ENCODE data around the gene SYTL3.

DNA sequence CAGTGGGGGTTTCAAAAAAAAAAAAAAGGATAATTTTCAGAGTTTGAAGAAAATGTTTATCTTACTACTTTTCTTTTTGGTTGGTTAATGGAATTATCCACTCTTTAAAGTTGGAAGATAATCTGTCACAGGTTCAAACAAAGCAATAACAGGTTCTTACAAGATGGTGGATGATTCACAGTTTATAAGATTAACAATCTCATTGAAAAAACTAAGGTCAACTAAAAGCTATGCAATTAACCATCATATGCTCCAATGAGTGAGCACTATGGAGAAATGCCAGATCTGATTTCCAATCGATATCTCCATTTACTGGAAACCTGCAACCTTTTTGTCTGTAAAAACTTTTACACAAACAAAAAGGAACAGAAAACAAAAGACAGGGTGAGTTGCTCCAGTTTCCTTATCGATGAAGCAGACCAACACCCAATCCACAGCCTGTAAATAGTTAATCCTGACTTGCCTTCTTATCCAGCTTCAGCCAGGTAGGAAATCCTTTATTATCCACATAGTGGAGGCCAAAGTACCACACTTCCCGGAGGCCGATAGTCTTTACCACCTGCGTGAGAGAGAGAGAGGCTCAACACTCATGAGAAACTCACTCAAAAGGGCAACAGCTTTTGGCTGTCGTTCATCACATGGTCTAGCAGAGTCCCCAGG is 136.9 kb downstream of the SYTL3 start:
- TF ChIP-seq POLR2AphosphoS5 (IDR thresholded peaks at IDR 0.05): no peak
- TF ChIP-seq, protein P1, sequence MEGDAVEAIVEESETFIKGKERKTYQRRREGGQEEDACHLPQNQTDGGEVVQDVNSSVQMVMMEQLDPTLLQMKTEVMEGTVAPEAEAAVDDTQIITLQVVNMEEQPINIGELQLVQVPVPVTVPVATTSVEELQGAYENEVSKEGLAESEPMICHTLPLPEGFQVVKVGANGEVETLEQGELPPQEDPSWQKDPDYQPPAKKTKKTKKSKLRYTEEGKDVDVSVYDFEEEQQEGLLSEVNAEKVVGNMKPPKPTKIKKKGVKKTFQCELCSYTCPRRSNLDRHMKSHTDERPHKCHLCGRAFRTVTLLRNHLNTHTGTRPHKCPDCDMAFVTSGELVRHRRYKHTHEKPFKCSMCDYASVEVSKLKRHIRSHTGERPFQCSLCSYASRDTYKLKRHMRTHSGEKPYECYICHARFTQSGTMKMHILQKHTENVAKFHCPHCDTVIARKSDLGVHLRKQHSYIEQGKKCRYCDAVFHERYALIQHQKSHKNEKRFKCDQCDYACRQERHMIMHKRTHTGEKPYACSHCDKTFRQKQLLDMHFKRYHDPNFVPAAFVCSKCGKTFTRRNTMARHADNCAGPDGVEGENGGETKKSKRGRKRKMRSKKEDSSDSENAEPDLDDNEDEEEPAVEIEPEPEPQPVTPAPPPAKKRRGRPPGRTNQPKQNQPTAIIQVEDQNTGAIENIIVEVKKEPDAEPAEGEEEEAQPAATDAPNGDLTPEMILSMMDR (IDR thresholded peaks at IDR 0.05): no peak

All from upper lobe of left lung (tissue), 4 donors.